Spleen (tissue), 7 donors: ENCODE data around the gene GPRC5C.

Experiments
- POLR2A ChIP-seq, 3 donors: fragments of 450-650 bp; IDR thresholded peaks; one replicate each; pipeline ENCODE4 v1.5.1; 2017; ENCODE audit warnings: antibody characterized with exemption in 3 of 3, mild to moderate bottlenecking in 1 of 3
- POLR2AphosphoS5 ChIP-seq, 3 donors: sonication (generic); formaldehyde crosslinking; IDR thresholded peaks; one replicate each; pipeline ENCODE4 v1.5.1; 2017; ENCODE audit warnings: antibody characterized with exemption in 3 of 3
- TF ChIP-seq, protein P1 (sequence below), 11 experiments: fragments of 200-600 bp in 7 of 11; fragments of 450-650 bp in 4 of 11; sonication (generic) in 4 of 11; IDR thresholded peaks in 8 of 11; conservative IDR thresholded peaks in 3 of 11; 1 replicate in 7 of 11; 2 replicates in 4 of 11; pipeline versions ENCODE4 v1.4.0 to v1.8.0; 2016 to 2021; ENCODE audit warnings: antibody characterized with exemption in 11 of 11, inconsistent platforms in 4 of 11, mild to moderate bottlenecking in 1 of 11
- donor health status: DM: no; HTN: no; CAD: no; lungs with moderate emphysema.
- donor health status: DM: no; HTN: no; CAD: no.
- donor health status: DM: no; HTN: no; CAD: no.

DNA sequence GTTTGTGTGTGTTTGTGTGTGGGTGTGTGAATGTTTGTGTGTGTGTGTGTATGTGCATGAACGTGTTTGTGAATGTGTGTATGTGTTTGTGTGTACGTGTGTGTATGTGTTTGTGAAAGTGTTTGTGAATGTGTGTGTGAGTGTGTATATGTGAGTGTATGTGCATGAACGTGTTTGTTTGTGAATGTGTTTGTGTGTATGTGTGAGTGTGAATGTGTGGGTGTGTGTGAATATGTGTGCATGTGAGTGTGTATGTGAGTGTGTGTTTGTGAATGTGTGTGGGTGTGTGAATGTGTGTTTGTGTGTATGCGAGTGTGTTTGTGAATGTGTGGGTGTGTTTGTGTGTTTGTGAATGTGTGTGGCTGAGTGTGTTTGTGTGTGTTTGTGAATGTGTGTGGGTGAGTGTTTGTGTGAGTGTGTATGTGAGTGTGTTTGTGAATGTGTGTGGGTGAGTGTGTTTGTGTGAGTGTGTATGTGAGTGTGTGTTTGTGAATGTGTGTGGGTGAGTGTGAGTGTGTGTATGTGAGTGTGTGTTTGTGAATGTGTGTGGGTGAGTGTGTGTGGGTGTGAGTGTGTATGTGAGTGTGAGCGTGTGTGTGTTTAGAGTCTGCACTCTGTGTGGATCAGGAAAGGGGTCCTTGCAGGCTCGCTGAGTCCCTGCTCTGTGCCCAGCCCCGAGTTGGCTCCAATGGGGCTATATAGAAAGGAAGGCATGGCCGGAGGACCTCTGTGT, 33.7 kb downstream of the GPRC5C start:
- TF ChIP-seq, protein P1, sequence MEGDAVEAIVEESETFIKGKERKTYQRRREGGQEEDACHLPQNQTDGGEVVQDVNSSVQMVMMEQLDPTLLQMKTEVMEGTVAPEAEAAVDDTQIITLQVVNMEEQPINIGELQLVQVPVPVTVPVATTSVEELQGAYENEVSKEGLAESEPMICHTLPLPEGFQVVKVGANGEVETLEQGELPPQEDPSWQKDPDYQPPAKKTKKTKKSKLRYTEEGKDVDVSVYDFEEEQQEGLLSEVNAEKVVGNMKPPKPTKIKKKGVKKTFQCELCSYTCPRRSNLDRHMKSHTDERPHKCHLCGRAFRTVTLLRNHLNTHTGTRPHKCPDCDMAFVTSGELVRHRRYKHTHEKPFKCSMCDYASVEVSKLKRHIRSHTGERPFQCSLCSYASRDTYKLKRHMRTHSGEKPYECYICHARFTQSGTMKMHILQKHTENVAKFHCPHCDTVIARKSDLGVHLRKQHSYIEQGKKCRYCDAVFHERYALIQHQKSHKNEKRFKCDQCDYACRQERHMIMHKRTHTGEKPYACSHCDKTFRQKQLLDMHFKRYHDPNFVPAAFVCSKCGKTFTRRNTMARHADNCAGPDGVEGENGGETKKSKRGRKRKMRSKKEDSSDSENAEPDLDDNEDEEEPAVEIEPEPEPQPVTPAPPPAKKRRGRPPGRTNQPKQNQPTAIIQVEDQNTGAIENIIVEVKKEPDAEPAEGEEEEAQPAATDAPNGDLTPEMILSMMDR (IDR thresholded peaks at IDR 0.05 in 8 of 11, conservative IDR thresholded peaks at IDR 0.05 in 3 of 11): peak in 1 of 11 experiments; percentile 11
- TF ChIP-seq POLR2A (IDR thresholded peaks at IDR 0.05) (no peak), POLR2AphosphoS5 (IDR thresholded peaks at IDR 0.05) (no peak)
